Suprapubic skin (tissue), 4 donors: ENCODE measurements around the gene ADAT3.

Source experiments
- CTCF ChIP-seq, 2 donors: fragments of 200-600 bp in 1 of 2; fragments of 450-650 bp in 1 of 2; sonication (generic) in 1 of 2; IDR thresholded peaks; one replicate each; pipeline ENCODE4 v1.5.1; 2016 to 2019; ENCODE audit warnings: antibody characterized with exemption in 2 of 2, mild to moderate bottlenecking in 1 of 2, moderate library complexity in 1 of 2
- EP300 ChIP-seq: sonication (generic); formaldehyde crosslinking; IDR thresholded peaks from one replicate; pipeline ENCODE4 v1.6.1; 2017; ENCODE audit warnings: antibody characterized with exemption
- POLR2A ChIP-seq, 2 donors: fragments of 450-650 bp; IDR thresholded peaks; one replicate each; pipeline ENCODE4 v1.6.1; 2017; ENCODE audit warnings: antibody characterized with exemption in 2 of 2, mild to moderate bottlenecking in 2 of 2, moderate library complexity in 2 of 2
- POLR2AphosphoS5 ChIP-seq, 3 donors: sonication (generic); formaldehyde crosslinking; IDR thresholded peaks; one replicate each; pipeline ENCODE4 v1.6.1; 2017; ENCODE audit warnings: antibody characterized with exemption in 3 of 3

- TF ChIP-seq EP300 (no peak), CTCF (IDR thresholded peaks at IDR 0.05) (no peak), POLR2A (IDR thresholded peaks at IDR 0.05) (no peak), POLR2AphosphoS5 (IDR thresholded peaks at IDR 0.05) (no peak)
Observed at GRCh38 chr19:1893791-1894190, 11.4 kb upstream of the ADAT3 start.
